Stimulated activated CD4-positive, alpha-beta T cell treated with anti-CD3 and anti-CD28 coated beads, Interleukin-1b, Interleukin-23, amount 100 ng/mL, for 4 hours (primary cell): ENCODE measurements around the gene KRTAP5-10.
"Not testable (repeated sequence)": the region's sequence is repeated elsewhere in the genome, so short reads cannot be mapped to it uniquely, and the experiment has no call there.

Source experiments
- DNase-seq, 2 donors: peaks; one replicate each; pipeline ENCODE4 v3.0.0-alpha.2; 2020; ENCODE audit warnings: low read depth in 2 of 2

KRTAP5-10 gene

GRCh38 chr11:71565263-71565662, at the start of gene KRTAP5-10:
Gene KRTAP5-10, plus strand, starts transcription at chr11:71565563. Its CDS starts 25 bp downstream, at chr11:71565588.
- DNase-seq, result no peak

GRCh38 chr11:71518506-71519471, 46.6 kb upstream of the KRTAP5-10 start:
- DNase-seq, result no peak

GRCh38 chr11:71519546-71519945, 45.8 kb upstream of the KRTAP5-10 start:
- DNase-seq, result no peak

GRCh38 chr11:71525188-71525937, 40.0 kb upstream of the KRTAP5-10 start:
- DNase-seq, result no peak

- no peak for DNase-seq
Observed at GRCh38 chr11:71525938-71526495, 39.3 kb upstream of the KRTAP5-10 start.

GRCh38 chr11:71526796-71527575, 38.4 kb upstream of the KRTAP5-10 start, which contains the start of gene KRTAP5-7:
Gene KRTAP5-7, plus strand, starts transcription at chr11:71527267. Its CDS starts 34 bp downstream, at chr11:71527301.
- not testable (repeated sequence) for DNase-seq

GRCh38 chr11:71527576-71528210, 37.7 kb upstream of the KRTAP5-10 start:
- no peak for DNase-seq

GRCh38 chr11:71530602-71531001, 34.8 kb upstream of the KRTAP5-10 start:
- no peak for DNase-seq

GRCh38 chr11:71532036-71532610, 33.2 kb upstream of the KRTAP5-10 start:
- no peak for DNase-seq

- not testable (repeated sequence) for DNase-seq
Observed at GRCh38 chr11:71534711-71535608, 30.4 kb upstream of the KRTAP5-10 start.

GRCh38 chr11:71535825-71536224, 29.5 kb upstream of the KRTAP5-10 start:
- no peak for DNase-seq

- no peak for DNase-seq
Observed at GRCh38 chr11:71537537-71537936, 27.8 kb upstream of the KRTAP5-10 start.

- DNase-seq, result not testable (repeated sequence)
Observed at GRCh38 chr11:71537977-71538665, 27.2 kb upstream of the KRTAP5-10 start, which contains the start of gene KRTAP5-8. Gene KRTAP5-8, plus strand, starts transcription at chr11:71538025. Its CDS starts 31 bp downstream, at chr11:71538056.

- no peak for DNase-seq
Observed at GRCh38 chr11:71538666-71538990, 26.7 kb upstream of the KRTAP5-10 start.

- no peak for DNase-seq
Observed at GRCh38 chr11:71539017-71539416, 26.3 kb upstream of the KRTAP5-10 start.

GRCh38 chr11:71539971-71540370, 25.4 kb upstream of the KRTAP5-10 start:
- DNase-seq, result not testable (repeated sequence)

GRCh38 chr11:71540521-71541304, 24.6 kb upstream of the KRTAP5-10 start:
- not testable (repeated sequence) for DNase-seq

- no peak for DNase-seq
Observed at GRCh38 chr11:71542382-71542781, 23.0 kb upstream of the KRTAP5-10 start.
